Lower leg skin (tissue), 3 donors: ENCODE results near the gene UNC79.

Source experiments
- CTCF ChIP-seq, 3 donors: fragments of 450-650 bp; IDR thresholded peaks; one replicate each; pipeline ENCODE4 v1.5.1; 2016; ENCODE audit warnings: antibody characterized with exemption in 3 of 3, mild to moderate bottlenecking in 3 of 3, moderate library complexity in 2 of 3
- POLR2A ChIP-seq, 2 donors: fragments of 450-650 bp; IDR thresholded peaks; one replicate each; pipeline ENCODE4 v1.6.1; 2016 to 2017; ENCODE audit warnings: antibody characterized with exemption in 2 of 2, mild to moderate bottlenecking in 1 of 2, moderate library complexity in 1 of 2

- TF ChIP-seq POLR2A (IDR thresholded peaks at IDR 0.05) (no peak), CTCF (IDR thresholded peaks at IDR 0.05) (no peak)
These were observed 278.1 kb downstream of the UNC79 start for GRCh38 chr14:93708800-93709199.
